ENCODE data around the gene VCL.

DNA sequence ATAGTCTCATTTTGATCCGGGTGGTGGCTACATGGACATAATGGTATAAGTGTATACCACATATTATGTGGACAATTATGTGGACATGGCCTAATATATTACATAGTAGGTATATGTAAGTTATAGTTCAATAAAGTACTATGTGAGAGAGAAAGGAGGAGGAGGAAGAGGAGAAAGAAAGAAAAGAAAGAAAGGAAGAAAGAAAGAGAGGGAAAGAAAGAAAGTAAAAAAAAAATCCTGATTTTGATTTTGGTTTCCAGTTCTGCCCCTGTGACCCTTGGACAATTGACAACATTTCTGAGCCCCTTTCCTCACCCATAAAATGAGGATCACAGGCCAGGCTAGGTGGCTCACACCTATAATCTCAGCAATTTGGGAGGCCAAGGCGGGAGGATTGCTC, 42.2 kb upstream of the VCL start:
- TF ChIP-seq, protein P1, sequence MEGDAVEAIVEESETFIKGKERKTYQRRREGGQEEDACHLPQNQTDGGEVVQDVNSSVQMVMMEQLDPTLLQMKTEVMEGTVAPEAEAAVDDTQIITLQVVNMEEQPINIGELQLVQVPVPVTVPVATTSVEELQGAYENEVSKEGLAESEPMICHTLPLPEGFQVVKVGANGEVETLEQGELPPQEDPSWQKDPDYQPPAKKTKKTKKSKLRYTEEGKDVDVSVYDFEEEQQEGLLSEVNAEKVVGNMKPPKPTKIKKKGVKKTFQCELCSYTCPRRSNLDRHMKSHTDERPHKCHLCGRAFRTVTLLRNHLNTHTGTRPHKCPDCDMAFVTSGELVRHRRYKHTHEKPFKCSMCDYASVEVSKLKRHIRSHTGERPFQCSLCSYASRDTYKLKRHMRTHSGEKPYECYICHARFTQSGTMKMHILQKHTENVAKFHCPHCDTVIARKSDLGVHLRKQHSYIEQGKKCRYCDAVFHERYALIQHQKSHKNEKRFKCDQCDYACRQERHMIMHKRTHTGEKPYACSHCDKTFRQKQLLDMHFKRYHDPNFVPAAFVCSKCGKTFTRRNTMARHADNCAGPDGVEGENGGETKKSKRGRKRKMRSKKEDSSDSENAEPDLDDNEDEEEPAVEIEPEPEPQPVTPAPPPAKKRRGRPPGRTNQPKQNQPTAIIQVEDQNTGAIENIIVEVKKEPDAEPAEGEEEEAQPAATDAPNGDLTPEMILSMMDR (IDR thresholded peaks at IDR 0.05), result no peak
- TF ChIP-seq POLR2A (IDR thresholded peaks at IDR 0.05), result no peak
